HG02571 (cell line): ENCODE data around the gene KLC4.

Experiments
- ATAC-seq: cut with Tn5 transposase; IDR thresholded peaks from one replicate; pipeline ENCODE4 v1.9.1; 2021; ENCODE audit warnings: mild to moderate bottlenecking, moderate library complexity; ENCODE audit not compliant: unreplicated experiment

Gene KLC4

DNA sequence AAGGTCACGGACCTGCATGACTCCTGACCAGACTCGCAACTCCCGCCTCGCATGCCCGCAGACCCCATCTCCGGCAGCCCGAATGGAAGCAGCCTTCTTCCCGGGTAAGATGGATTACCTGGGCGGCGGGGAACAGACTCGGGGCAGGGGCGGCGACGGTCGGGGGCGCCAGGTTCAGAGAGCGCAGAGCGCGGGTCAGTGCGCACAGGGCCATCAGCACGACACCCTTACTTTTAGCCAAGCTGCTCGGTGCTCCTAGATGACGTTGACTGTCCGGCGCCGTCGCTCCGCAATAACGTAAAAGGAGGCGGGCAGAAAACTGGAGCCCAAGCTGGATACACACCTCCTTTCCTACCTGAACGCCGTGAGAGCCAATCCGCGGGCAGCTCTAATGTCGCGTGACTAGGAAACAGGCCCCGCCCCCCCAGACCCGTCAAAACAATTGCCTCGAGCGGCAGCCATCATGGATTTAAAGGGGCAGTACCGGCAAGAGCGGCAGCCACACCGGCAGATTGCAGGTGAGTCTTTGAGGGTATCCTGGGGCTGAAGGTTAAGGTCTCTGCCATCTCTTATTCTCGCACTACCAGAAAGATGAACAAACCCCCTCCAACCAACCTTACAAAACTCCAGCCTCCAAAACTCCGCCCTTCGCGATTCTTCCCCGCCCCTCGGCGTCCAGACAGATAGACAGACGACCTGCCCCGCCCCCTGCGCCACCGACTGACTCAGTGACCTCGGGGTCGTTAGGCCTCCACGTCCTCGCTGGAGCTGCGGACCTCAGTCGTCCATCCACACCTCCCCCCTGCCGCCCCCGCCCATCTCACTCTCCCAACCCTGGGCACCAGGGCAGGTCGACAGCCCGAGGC, at the start of gene KLC4, which contains the start of gene MRPL2:
Gene KLC4 (plus strand): TSS at position 464 of the 866 bp plus-strand sequence. CDS start 1,705 bp downstream, outside the sequence.
Gene MRPL2 (minus strand): TSS at position 267 of the 866 bp plus-strand sequence. CDS start 53 bp downstream, at position 214.
- ATAC-seq: peak; percentile 82

DNA sequence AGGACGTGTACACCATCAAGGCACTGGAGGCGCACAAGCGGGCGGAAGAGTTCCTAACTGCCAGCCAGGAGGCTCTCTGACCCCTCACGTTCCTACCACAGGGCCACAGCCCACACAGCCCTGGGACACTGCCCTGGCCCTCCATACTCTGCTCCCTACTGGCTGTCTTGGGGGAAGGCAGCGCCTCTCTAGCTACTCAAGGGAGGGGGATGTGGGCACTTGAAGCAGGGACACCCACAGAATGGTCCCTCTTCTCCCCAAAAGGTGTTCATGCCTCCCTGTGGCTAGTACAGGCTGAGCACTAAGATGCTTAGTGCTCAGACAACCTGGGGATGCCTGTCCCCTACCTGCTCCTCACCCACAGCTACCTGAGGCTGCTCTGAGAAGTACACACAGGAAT, 48.2 kb upstream of the KLC4 start:
- ATAC-seq: no peak

DNA sequence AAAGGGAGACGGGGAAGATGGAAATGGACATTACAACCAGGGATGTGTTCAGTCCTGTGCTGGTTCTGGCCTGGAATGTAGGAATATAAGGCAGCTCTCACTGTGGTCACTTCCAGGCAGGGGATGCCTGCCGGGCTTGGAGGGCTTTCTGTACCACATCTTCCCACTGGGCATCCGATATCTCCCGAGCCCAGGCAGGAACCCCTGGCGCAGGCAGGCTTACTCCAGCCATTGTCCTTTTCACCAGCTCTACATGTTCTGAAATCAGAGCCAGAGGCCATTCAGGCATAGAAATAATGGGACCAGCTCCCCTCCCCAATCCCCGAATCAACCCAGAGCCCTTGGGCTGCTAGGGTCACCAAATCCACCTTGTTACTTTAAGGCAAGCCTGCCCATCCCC, 47.1 kb upstream of the KLC4 start:
- ATAC-seq: no peak

DNA sequence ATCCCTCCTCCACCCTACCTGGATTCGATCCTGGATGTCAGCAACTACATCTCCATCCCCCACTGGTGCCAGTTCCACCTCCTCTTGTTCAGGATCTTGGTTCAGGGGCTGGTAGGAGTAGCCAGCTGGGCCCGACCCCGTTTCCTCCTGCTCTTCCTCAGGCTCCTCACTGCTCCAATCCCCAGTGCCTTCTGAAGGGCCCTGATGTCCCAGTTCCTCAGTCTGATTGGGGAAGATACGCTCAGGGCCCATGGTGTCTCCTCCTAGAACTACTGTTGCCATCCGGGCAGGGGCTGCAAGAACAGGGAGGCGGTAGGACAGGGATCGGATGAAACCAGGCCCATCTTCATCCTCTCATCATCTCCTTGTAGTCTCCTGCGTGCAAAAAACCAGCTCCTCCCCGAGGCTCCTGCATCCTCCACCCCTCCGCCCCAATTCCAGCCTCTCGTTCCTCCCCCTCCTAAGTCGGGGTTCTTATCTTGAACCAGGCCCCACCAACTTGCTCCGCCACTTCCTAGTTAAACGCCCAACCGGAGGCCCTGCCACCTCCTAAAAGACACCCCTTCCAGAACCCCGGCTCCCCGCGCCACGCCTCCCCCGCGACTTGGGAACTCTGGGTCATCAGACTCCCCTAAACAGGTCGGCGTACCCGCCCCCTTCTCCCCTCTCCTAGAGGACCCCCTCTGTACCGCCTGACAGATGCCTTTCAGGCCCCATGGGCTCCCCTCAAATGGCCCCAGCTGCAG, 46.2 kb upstream of the KLC4 start:
- no peak for ATAC-seq

DNA sequence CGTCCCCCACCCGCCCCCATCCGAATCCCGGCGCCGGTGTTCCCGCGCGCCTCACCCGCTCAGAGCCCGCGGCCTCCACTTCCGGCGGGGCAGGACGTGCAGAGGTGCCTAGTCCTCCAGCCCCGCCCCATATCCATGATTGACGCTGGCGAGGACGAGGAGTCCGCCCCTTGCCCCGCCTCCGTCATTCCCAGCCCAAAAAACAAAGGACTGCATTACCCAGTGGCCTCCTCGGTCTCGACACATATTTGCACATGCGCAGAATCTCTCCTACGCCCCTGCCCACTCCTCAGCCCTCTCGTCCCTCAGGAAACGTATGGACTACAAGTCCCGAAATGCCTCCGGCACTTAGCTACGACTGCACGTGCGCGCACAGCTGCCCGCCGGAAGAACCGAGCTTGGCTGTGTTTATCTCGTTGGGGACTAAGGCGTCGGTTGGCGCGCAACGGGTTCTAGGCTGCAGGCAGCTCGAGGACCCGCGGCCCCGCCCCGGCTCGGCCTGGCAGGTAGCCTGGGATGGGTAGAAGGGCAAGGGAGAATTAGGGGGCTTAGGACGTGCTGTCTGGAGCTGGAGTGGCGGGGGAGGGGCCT, 45.5 kb upstream of the KLC4 start, which contains the start of the genes KLHDC3 and MEA1:
Gene KLHDC3 (plus strand): TSS at position 407 of the 591 bp plus-strand sequence. CDS start 2,944 bp downstream, outside the sequence.
Gene MEA1 (minus strand): TSS at position 104 of the 591 bp plus-strand sequence. CDS start 133 bp downstream, outside the sequence.
- ATAC-seq: peak; percentile 91

DNA sequence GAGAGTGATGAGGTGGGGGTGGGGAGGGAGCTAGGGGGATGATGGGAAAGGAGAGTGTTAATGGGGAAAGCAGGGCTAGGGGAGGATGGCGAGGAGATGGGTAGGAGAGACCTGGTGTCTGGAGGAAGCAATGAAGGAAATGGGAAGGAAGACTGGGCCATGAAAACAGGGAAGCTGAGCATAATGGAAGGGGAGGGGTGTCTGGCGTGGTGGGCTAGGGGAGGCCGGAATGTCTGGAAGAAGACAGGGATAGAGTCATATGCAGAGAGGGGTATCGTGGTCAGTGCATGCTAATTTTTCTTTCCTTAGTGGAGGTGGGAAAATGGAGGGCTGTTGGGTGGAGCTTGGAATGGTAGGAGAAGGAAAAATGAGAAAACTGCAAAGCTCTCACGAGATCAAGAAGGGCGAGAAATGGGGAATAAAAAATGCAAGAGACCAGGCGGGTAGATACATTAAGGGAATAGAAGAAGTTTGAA, 45.0 kb upstream of the KLC4 start:
- ATAC-seq: no peak

DNA sequence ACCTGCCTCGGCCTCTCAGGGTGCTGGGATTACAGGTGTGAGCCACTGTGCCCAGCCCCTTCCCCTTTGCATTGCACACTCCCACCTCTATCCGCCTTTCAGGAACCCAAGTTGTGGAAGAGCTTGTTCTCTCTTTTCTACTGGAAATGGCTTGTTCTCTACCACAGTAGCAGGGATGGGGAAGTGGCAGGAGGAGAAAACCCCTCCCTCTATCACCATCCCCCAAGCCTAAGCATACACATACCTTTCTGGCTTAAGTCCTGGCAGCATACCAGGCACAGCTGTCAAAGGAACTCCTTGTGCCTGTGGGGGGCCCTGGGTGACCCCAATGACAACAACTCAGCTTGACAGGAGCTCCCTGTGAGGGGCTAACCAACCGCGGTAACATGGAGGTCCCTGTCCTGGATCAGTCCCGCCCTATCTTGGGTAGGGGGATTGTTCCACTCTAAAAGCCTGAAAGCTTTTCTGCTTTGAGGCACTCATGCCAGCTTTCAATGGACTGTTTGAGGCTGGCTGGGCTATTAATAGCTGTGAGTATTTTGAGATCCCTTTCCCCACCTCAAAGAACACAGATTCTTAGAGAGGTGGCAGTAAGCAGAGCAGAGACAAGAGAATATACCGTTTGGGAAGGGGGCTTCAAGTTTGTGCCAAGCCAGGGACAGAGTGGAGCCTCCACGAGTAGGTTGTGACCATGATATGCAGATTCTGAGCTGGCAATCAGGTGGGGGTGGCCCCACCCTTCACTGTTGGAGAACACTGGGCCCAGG, 43.1 kb upstream of the KLC4 start:
- no peak for ATAC-seq

DNA sequence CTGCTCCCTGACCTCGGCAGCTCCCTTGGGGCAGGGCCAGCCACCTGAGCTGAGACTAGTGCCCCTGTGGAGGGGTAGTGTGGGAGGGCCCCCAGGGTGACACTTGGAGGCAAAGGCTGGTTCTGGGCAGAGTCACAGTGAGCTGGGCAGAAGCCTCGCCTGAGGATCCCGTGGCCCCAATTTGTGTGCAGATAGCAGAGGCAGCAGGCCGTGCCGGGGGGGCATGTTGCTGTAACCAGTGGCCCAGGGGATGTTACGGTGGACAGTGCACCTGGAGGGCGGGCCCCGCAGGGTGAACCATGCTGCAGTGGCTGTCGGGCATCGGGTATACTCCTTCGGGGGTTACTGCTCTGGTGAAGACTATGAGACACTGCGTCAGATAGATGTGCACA, 42.5 kb upstream of the KLC4 start:
- no peak for ATAC-seq

DNA sequence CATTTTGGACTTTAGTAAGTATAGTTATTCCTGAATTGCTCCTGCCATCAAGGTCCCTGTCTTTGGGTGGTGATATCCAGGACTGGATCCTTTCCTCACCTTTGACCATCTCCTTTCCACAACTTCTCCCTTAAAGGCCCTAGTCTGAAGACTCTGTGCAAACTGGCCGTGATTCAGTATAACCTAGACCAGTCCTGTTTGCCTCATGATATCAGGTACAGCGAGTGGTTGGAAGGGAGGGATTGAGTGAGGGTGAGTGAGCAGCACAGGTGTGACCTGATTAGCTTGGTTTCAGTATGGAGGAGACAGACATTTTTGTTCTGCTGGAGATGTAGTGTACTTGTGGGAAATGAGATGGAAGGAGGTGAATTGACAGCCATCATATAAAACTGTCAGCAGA, 40.3 kb upstream of the KLC4 start:
- ATAC-seq: no peak

DNA sequence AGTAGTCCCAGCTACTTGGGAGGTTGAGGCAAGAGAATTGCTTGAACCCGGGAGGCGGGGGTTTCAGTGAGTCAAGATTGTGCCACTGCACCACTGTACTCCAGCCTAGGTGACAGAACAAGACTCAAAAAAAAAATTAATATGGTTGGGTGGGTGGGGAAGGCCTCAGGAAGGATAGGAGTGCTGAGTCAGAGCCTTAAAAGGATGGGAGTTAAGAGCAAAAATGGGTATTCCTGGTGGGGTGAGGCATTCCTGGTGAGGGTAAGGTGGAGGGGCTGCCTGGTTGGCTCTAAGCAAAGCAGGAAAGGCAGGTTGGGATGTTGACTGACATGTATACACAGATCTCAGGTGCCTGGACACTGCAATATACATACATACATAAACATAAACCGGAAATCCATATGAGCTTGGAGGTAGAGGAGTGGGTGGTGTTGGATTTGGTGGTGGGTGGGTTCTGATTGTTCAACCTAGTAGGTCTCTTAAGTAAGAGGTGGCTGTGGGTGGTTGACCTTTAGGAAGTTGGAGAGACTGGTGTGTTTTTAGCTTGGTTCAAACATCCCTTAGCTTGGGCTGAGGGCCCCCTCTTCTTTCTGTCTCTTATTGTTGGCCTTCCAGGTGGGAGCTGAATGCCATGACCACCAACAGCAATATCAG, 39.3 kb upstream of the KLC4 start:
- no peak for ATAC-seq

DNA sequence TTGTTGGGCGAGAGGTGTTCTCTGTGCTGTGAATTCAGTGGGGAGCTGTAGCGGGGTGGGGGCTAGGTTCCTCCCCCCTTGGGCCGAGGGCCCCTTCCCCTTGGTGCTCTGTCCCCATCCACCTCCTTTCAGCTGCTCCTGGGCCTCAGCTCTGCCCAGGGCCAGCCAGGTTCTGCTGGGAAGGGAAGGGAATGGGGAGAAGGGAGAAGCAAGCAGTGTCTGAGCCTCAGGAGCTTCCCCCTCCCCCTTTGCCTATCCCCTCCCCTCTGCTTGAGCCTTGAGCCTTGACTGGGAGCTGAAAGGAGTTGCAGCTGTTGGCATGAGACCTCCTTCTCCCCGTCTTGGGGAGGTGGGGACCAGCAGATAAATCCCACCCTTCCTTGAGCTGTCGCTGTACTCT, 38.6 kb upstream of the KLC4 start:
- ATAC-seq: no peak

DNA sequence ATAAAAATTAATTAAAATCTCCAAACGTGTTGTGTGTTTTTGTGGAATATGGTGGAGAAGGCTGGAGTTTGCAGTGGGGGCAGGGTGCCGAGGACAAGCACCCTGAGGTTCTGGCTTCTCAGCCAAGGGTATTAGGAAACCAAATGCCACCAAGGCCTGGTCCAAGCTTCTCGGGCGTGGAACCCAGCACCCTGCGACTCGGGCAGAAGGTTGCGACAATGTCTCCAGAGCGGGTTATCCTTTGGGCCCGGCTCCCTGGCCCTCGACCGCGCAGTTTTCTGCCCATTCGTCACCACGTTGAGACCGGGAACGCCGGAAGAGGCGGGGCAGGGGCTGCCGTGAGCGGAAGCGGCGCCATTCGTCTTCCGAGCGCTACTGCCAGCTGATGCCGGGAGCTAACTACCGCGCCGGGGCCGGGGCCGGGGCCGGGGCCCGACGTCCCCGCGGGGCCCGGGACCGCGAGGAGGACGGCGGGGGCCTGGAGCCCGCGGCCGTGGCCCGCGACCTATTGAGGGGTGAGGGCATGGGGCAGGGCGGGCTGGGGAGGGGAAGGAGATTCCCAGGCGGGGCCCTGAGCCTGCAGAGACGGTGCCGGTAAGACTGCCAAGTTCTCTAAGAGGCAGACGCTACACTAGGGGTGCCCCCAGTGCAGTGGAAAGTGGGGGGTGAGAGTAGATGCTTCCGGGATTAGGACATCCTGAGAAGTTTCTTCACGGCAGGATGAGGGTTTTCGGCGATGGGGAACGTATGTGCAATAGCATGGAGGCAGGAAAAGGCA, 38.0 kb upstream of the KLC4 start, which contains the start of gene RRP36:
Gene RRP36 (plus strand): TSS at position 354 of the 778 bp plus-strand sequence. CDS start 32 bp downstream, at position 386.
- ATAC-seq: peak; percentile 67

DNA sequence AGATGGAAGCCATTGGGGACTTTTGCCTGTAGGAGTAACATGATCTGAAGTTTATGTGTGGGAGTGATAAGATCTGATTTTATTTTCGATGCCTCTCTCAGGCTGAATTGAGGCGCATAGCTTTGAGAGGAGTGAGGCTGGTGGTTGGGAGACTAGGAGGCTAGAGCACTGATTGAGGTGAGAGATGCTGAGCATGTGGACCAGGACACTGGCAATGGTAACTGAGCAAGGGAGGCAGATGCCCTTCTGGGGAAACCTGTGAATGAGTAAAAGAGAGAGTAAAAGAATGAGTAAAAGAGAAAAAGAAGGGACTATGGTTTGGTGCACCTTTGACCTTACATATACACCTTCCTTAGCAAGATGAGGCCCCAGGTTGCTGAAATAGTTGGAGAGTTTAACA, 35.0 kb upstream of the KLC4 start:
- no peak for ATAC-seq

DNA sequence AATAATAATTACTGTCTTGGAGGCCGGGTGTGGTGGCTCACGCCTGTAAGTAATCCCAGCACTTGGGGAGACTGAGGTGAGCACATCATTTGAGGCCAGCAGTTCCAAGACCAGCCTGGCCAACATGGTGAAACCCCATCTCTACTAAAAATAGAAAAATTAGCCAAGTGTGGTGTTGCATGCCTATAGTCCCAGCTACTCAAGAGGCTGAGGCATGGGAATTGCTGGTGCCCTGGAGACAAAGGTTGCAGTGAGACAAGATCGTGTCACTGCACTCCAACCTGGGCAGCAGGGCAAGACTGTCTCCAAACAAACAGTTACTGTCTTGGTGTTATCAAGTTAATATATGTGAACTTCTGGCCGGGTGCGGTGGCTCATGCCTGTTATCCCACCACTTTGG, 33.1 kb upstream of the KLC4 start:
- ATAC-seq: no peak

DNA sequence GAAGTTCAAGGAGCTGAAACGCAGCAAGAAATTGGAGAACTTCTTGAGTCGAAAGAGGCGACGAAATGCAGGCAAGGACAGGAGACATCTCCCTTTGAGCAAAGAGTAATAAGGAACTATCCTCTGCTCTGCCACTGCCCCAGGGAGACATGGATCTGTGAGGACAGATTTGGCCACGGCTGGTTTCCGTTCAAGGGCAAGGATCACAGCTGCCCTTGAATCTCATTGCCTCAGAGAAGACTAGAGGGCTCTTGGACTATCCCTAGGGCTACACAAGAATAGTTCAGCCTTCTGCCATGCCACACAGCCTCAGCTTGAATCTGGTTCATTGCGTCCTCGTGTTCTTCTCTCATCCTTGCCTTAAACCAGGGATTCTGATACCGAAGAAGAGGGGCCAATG, 30.3 kb upstream of the KLC4 start:
- no peak for ATAC-seq

DNA sequence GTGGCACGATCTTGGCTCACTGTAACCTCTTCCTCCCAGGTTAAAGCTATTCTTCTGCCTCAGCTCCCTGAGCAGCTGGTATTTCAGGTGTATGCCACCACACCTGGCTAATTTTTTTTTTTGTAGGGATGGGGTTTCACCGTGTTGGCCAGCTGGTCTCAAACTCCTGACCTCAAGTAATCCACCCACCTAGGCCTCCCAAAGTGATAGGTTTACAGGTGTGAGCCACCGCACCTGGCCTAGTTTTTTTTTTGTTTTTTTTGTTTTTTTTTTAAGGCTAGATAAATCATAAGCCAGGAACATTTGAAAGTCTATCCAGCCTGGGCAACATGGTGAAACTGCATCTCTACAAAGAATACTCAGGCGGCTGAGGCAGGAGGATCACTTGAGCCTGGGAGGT, 27.1 kb upstream of the KLC4 start:
- ATAC-seq: no peak

DNA sequence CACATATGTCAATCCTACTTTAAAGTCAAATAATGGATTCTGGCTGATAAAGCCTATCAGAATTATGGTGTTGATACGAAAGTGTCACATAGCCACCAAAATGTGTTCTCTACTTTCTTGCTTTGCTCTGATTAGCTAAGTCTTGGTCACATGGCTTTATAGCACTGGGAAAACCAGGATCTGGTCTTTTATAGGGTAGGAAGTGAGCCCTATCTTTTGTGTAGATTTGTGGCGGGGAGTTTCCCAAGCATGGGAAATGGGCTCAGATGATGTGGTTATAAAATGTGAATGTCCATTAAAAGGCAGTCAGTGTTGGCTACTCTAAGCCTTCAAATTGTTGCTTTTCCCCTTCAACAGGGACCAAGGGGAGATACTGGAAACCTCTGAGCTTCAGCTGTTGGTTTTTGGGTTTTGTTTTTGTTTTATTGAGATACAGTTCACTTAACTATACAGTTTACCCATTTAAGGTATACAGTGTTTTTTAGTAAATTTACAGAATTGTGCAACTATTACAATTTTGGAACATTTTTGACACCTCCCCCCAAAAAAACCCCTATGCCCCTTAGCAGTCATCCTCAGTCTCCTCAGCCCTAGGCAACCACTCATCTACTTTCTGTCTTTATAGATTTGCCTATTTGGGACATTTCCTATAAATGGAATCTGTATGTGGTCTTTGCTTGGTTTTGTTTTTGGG, 25.8 kb upstream of the KLC4 start:
- ATAC-seq: no peak

DNA sequence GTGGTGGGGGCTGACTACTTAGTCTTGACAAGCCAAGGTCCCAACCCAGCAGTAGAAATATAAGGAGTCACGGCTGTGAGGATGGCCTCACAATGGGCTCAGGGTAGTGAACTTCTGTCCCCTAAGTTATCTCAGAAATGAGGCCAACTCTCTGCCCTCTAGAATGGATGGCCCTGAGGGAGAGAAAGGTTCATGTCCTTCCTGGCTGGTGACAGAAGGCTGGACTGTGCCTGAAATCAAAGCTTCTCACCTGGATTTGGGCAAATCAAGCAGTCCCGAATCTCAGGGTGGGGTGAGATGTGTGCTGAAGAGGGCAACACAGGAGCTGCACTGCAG, 25.3 kb upstream of the KLC4 start:
- no peak for ATAC-seq
